Vagina (tissue), 2 donors: Measurements from ENCODE around the gene TRPM2. TPM values are rescaled to one million over a fixed set of nuclear protein-coding genes. Genes with fewer than 3 reads are reported as not detected.
A peak's percentile ranks its signal among the peaks of the same experiment; 100 is the strongest.

Experiments used
- DNase-seq, 2 donors: peaks; one replicate each; pipeline ENCODE4 v3.0.0-alpha.2; 2017; ENCODE audit errors: extremely low spot score in 2 of 2
- H3K27ac ChIP-seq: fragments of 200-600 bp; sonication (generic); one replicate; pipeline ENCODE4 v1.5.1; 2019
- H3K27me3 ChIP-seq: fragments of 200-600 bp; sonication (generic); one replicate; pipeline ENCODE4 v1.5.1; 2019
- H3K36me3 ChIP-seq, 2 donors: fragments of 200-600 bp; sonication (generic); one replicate each; pipeline ENCODE4 v1.5.1; 2017 to 2019
- H3K4me1 ChIP-seq: fragments of 200-600 bp; sonication (generic); one replicate; pipeline ENCODE4 v1.5.1; 2019
- H3K4me3 ChIP-seq, 2 donors: fragments of 200-600 bp; sonication (generic); 1 replicate in 1 of 2; 2 replicates in 1 of 2; pipeline ENCODE4 v1.5.1; 2016 to 2019
- H3K9me3 ChIP-seq: fragments of 200-600 bp; sonication (generic); one replicate; pipeline ENCODE4 v1.5.1; 2019
- CTCF ChIP-seq, 3 experiments: fragments of 450-650 bp in 2 of 3; fragments of 200-600 bp in 1 of 3; sonication (generic) in 1 of 3; IDR thresholded peaks; one replicate each; pipeline ENCODE4 v1.5.1; 2017 to 2019; ENCODE audit warnings: antibody characterized with exemption in 3 of 3, mild to moderate bottlenecking in 2 of 3, moderate library complexity in 2 of 3
- POLR2A ChIP-seq, 2 donors: fragments of 450-650 bp; IDR thresholded peaks; one replicate each; pipeline ENCODE4 v1.6.1; 2017; ENCODE audit warnings: antibody characterized with exemption in 2 of 2, mild to moderate bottlenecking in 2 of 2, moderate library complexity in 2 of 2
- POLR2AphosphoS5 ChIP-seq, 2 donors: sonication (generic); formaldehyde crosslinking; IDR thresholded peaks; one replicate each; pipeline ENCODE4 v1.9.0; 2017; ENCODE audit warnings: antibody characterized with exemption in 2 of 2, mild to moderate bottlenecking in 2 of 2, low read depth in 1 of 2; ENCODE audit not compliant: insufficient read depth in 1 of 2
- intact Hi-C: fragments of 100-400 bp; cut with DNase I; formaldehyde crosslinking; loops from one replicate; pipeline ENCODE4 v1.15.1; 2023
- total RNA-seq: library from RNA; depleted of rRNA; stranded (reverse); fragments of >200 nt; gene quantifications from one replicate; pipeline ENCODE4 v1.2.3, GENCODE V29; 2016

The TRPM2 gene
- total RNA-seq, 1 donor from 2014 or later = 2.2 TPM

- intact Hi-C loops = no loop called here
- TF ChIP-seq CTCF (IDR thresholded peaks at IDR 0.05) (no peak), POLR2AphosphoS5 (IDR thresholded peaks at IDR 0.05; ENCODE audit: insufficient read depth in 1 of 2, low read depth in 1 of 2) (no peak), POLR2A (IDR thresholded peaks at IDR 0.05) (no peak)
- Histone ChIP-seq H3K4me1 (no peaks in the 10 kb centered on the region), H3K4me3 (no peak overlapping the region), H3K27me3 (no peaks in the 10 kb centered on the region), H3K9me3 (peaks cover 5% of the 10 kb centered on the region), H3K27ac (no peak overlapping the region), H3K36me3 (no peaks in the 10 kb centered on the region)
- no peak for DNase-seq
These were observed 77.9 kb downstream of the TRPM2 start for GRCh38 chr21:44431300-44431699.

GRCh38 chr21:44432841-44433790 is 79.7 kb downstream of the TRPM2 start:
- Histone ChIP-seq H3K9me3 (peaks cover 5% of the 10 kb centered on the region), H3K4me3 (no peak overlapping the region), H3K4me1 (no peaks in the 10 kb centered on the region), H3K27me3 (no peaks in the 10 kb centered on the region), H3K27ac (no peak overlapping the region), H3K36me3 (no peaks in the 10 kb centered on the region)
- DNase-seq = peak in 1 of 2 donors; percentile 96
- no peak for TF ChIP-seq POLR2A (IDR thresholded peaks at IDR 0.05)
- TF ChIP-seq CTCF (IDR thresholded peaks at IDR 0.05) = no peak
- TF ChIP-seq POLR2AphosphoS5 (IDR thresholded peaks at IDR 0.05; ENCODE audit: insufficient read depth in 1 of 2, low read depth in 1 of 2) = no peak
- intact Hi-C loops = no loop called here

GRCh38 chr21:44433791-44434567 is 80.6 kb downstream of the TRPM2 start:
- no peak overlapping the region for H3K27ac ChIP-seq
- H3K4me3 ChIP-seq = no peak overlapping the region
- H3K9me3 ChIP-seq = peaks cover 5% of the 10 kb centered on the region
- H3K4me1 ChIP-seq = no peaks in the 10 kb centered on the region
- H3K36me3 ChIP-seq = no peaks in the 10 kb centered on the region
- H3K27me3 ChIP-seq = no peaks in the 10 kb centered on the region
- DNase-seq = no peak
- intact Hi-C loops = no loop called here
- TF ChIP-seq POLR2AphosphoS5 (IDR thresholded peaks at IDR 0.05; ENCODE audit: insufficient read depth in 1 of 2, low read depth in 1 of 2) = no peak
- TF ChIP-seq POLR2A (IDR thresholded peaks at IDR 0.05) = no peak
- TF ChIP-seq CTCF (IDR thresholded peaks at IDR 0.05) = no peak

- Histone ChIP-seq H3K36me3 (no peaks in the 10 kb centered on the region), H3K27ac (no peak overlapping the region), H3K9me3 (peaks cover 5% of the 10 kb centered on the region), H3K27me3 (no peaks in the 10 kb centered on the region), H3K4me1 (no peaks in the 10 kb centered on the region), H3K4me3 (no peak overlapping the region)
- no peak for TF ChIP-seq POLR2AphosphoS5 (IDR thresholded peaks at IDR 0.05; ENCODE audit: insufficient read depth in 1 of 2, low read depth in 1 of 2)
- TF ChIP-seq POLR2A (IDR thresholded peaks at IDR 0.05) = no peak
- no peak for TF ChIP-seq CTCF (IDR thresholded peaks at IDR 0.05)
- DNase-seq = no peak
- intact Hi-C loops = no loop called here
These were observed 81.1 kb downstream of the TRPM2 start for GRCh38 chr21:44434568-44434925.
